Subcutaneous adipose tissue (tissue), 4 donors: Measurements from ENCODE around the gene RBM20. TPM values are rescaled to one million over a fixed set of nuclear protein-coding genes. Genes with fewer than 3 reads are reported as not detected.

ENCODE experiments used
- CTCF ChIP-seq: fragments of 450-650 bp; IDR thresholded peaks from one replicate; pipeline ENCODE4 v1.5.1; 2016; ENCODE audit warnings: low read depth, mild to moderate bottlenecking, control low read depth, antibody characterized with exemption, moderate library complexity
- total RNA-seq, 4 donors: library from RNA; depleted of rRNA; stranded (reverse); fragments of >200 nt; gene quantifications; one replicate each; pipeline ENCODE4 v1.1.0, GENCODE V29; 2016

The RBM20 gene
- total RNA-seq, 4 donors from 2014 or later, result 0.88 to 10.3 (median 3.5) TPM

- no peak for TF ChIP-seq CTCF
Observed at GRCh38 chr10:110629680-110630191, 14.4 kb upstream of the RBM20 start.

GRCh38 chr10:110631934-110632333, 12.2 kb upstream of the RBM20 start:
- no peak for TF ChIP-seq CTCF

- no peak for TF ChIP-seq CTCF
Observed at GRCh38 chr10:110632591-110633215, 11.4 kb upstream of the RBM20 start.

- TF ChIP-seq CTCF, result no peak
Observed at GRCh38 chr10:110634527-110635209, 9.5 kb upstream of the RBM20 start.

GRCh38 chr10:110636572-110636931, 7.6 kb upstream of the RBM20 start:
- TF ChIP-seq CTCF, result no peak

GRCh38 chr10:110636932-110637557, 7.1 kb upstream of the RBM20 start:
- TF ChIP-seq CTCF, result no peak

GRCh38 chr10:110637558-110638053, 6.5 kb upstream of the RBM20 start:
- no peak for TF ChIP-seq CTCF
